GM03348 (cell line): Measurements from ENCODE around the gene FAM234A.
"Not testable (repeated sequence)": the region's sequence is repeated elsewhere in the genome, so short reads cannot be mapped to it uniquely, and the experiment has no call there.

Source experiments
- DNase-seq: peaks from one replicate; pipeline ENCODE4 v3.0.0; 2012; ENCODE audit warnings: low spot score

The FAM234A gene

DNA sequence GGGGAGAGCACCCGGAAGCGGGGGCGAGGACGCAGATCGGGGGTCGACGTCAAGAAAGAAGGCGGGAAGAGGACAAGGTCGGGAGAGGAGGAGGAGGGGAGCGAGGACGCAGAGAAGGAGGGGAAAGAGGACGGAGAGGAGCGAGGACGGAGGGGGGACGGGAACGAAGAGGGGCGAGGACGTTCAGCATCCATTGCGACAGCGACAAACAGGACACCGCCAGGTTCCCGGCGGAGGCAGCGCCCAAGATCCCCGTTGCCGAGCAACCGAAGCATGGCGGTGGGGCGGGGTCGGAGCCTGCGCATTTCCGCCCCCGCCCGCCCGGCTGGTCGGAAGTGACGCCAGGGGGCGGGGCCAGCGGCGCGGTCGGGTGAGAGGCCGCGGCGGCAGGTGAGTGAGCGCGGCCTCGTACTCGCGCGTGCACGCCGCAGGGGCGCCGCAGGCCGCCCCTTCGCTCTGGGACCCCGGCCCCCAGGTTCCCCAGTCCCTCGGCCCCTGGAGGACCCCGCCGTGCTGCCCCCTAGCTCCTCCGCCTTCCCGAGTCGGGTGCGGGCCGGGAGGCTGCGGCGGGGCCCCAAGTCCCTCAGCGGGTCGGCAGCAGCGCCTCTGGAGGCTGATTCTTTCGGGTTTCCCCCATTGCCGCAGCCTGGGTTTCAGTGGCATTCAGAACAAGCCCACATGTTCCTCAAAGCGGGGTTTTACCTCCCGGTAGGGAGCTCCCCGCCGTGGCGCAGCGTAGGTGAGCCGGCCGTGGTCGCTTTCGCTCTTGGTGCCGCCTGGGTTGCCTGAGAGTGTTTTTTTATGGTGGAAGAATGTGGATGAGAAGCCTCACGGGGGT lies at the start of gene FAM234A:
Gene FAM234A, plus strand, starts transcription at position 354 of the 838 bp plus-strand sequence. CDS start 19,593 bp downstream, outside the sequence.
- peak; percentile 98 for DNase-seq

- no peak for DNase-seq
Measured at GRCh38 chr16:185213-185612, 49.4 kb upstream of the FAM234A start.

DNA sequence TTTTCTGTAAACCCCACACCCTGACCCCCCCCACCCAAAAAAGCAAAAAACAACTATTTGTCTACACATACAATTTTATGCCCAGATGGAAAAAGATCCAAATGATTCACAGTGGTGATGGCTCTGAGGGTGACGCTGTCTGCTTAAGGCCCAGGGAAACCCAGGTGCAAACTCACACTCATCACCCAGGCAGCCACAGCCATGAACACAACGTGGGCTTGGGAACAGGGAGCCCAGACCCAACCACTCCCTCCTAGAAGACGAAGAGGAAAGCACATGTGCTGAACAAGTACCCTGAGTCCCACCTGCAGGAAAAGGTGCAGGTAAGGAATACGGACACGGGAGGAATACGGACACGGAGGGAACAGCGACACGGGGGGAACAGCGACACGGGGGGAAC lies 48.9 kb upstream of the FAM234A start:
- DNase-seq: no peak

DNA sequence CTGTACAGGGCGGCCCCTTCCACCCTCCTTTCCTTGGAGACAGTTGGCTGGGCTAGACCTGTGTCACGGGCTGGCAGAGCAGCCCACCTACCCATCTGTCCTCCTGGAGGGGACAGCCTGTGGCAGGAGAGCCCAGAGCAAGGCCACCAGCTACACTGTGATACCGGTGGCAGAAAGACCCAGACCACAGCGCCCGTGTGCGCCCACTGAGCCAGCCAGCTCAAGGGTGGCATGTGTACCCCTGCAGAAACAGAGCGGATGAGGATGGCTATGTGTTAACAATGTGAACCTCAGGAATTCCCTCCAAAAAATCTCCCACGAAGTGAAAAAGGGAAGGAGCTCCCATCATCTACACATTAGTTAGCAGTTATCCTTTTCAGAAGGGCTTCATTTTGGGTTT lies 47.3 kb upstream of the FAM234A start:
- DNase-seq: no peak

GRCh38 chr16:188674-189073 lies 45.9 kb upstream of the FAM234A start:
- no peak for DNase-seq

- no peak for DNase-seq
Measured at GRCh38 chr16:189604-190186, 44.9 kb upstream of the FAM234A start.

GRCh38 chr16:191831-192230 lies 42.8 kb upstream of the FAM234A start:
- DNase-seq: no peak

DNA sequence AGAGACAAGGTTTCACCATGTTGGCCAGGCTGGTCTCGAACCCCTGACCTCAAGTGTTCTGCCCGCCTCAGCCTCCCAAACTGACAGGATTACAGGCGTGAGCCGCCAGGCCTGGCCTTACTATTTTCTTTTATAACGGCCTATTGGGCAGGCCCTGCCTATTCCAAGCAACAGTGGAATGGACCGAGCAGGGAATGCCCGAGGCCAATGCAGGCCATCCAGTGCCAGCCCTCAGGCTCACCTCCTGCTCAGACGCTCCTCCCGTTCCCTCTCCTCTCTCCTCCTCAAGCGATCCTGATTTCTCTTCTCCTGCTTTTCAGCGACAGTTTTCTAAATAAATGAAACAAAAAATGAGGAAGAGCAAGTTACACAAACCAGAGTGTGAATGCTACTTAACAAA lies 41.9 kb upstream of the FAM234A start:
- no peak for DNase-seq

GRCh38 chr16:193441-193840 lies 41.2 kb upstream of the FAM234A start:
- DNase-seq: no peak

DNA sequence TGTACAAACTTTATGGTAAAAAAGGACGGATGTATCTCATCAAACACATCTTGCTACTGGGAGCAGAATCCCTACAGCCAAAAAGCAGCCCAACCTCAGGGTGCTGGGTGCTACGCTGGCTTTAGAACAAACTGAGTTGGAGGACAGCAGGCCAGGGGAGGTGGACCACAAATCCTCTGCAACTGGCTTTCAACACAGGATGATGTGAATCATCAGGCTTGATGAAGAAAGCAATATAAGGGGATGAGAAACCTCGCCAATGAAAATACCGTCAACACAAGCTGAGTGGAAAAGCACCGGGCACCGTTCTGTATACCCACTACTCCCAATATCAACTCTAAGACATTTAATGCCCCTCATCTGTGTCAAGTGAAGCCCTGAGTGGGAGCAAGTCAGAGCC lies 40.1 kb upstream of the FAM234A start:
- DNase-seq: no peak

GRCh38 chr16:200388-200787 lies 34.2 kb upstream of the FAM234A start:
- DNase-seq: peak; percentile 37

- no peak for DNase-seq
Measured at GRCh38 chr16:203246-203645, 31.4 kb upstream of the FAM234A start.

DNA sequence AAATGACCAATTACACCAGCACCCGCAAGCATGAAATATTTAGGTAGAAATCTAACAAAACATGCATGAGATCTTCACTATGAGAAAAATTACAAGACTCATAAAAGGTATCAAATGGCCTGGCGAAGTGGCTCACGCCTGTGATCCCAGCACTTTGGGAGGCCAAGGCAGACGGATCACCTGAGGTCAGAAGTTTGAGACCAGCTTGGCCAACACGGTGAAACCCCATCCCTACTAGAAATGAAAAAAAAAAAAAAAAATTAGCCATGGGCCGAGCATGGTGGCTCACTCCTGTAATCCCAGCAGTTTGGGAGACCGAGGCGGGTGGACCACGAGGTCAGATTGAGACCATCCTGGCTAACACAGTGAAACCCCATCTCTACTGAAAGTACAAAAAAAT lies 30.6 kb upstream of the FAM234A start:
- not testable (repeated sequence) for DNase-seq

DNA sequence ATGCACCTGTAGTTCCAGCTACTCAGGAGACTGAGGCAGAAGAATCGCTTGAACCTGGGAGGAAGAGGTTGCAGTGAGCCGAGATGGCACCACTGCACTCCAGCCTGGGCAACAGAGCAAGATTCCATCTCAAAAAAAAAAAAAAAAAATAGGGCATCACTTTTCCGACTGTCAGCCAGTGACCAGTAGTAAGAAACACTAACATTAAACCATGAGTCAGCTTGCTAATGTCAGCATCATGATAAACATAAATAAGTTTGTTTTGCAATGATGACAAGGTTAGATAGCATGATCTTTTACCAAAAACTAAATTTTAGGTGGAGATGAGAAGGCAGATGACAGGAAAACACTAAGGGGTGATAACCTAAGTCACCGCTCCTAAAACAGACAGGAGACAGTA lies 25.3 kb upstream of the FAM234A start:
- not testable (repeated sequence) for DNase-seq

- not testable (repeated sequence) for DNase-seq
Measured at GRCh38 chr16:211631-212180, 22.9 kb upstream of the FAM234A start.

DNA sequence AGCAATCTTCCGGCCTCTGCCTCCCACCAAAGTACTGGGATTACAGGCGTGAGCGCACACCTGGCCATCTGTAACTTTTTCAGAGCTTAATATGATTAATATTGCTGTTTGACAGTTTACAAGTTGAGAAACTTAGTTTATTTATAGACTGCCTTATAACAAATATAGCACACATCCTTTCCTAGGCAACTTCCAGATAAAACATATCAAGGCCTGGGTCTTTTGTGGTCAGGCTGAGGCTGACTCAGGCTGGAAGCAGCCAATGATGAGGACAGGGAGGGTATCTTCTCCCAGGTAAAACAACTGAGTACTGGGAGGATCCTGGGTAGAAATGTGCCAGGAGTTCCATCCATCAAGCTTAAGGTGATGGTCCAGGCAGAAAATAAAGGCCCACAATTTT lies 21.6 kb upstream of the FAM234A start:
- DNase-seq: no peak

- DNase-seq: no peak
Measured at GRCh38 chr16:220021-220420, 14.6 kb upstream of the FAM234A start.

DNA sequence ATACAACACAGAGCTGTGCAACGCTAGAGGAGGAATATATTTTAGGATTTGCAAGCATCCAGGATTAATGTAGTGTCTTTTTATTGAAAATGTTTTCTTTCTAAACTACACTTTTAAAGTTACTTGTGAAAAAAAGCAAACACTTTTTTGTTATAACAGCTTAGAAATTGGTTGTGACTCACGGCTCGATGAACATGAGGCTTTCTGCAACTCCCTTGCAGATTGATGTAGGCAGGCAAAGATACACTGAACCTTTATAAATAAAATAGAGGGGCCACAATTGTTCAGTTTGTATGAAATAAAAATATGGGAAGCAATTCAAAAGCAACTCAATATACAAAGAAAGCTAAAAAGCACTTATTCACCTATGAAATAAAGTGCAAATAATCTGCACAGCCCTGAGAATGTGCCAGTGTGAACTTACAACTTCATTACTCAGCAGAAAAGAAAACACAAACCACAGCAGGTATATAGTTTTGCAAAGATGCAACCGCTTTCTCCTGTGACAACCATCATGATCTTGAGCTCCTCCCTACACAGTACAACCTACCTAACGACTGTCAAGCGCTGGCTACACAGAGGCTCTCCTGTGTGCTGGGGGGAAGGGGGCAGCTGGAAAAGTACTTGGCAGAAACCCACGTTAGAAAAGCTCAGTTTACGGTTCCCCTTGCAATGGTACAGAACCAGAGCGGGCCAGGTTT lies 6.3 kb upstream of the FAM234A start:
- DNase-seq: no peak

GRCh38 chr16:228852-229730 lies 5.5 kb upstream of the FAM234A start, which contains the start of gene LUC7L:
Gene LUC7L, minus strand, starts transcription at chr16:229449. Its CDS starts 110 bp downstream, at chr16:229339.
- DNase-seq: peak; percentile 97

DNA sequence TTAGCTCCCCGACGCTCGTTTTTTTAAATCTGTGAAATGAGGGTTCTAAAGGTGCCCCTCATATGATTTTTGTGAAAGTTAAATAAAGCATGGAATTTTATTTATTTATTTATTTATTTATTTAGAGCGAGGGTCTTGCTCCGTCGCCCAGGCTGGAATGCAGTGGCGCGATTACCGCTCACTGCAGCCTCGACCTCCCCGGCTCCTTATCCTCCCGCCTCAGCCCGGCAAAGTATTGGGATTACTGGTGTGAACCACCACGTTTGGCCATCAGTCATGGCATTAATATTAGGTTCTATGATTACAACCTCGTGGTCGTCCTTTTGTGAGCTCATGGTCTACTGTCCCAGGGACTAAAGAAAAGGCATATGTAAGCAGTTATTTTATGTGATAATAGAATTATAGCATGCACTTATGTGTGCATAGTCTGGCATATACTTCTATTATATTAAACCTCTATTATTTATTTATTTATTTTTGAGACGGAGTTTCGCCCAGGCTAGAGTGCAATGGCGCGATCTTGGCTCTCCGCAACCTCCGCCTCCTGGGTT lies 4.8 kb upstream of the FAM234A start:
- DNase-seq: no peak

DNA sequence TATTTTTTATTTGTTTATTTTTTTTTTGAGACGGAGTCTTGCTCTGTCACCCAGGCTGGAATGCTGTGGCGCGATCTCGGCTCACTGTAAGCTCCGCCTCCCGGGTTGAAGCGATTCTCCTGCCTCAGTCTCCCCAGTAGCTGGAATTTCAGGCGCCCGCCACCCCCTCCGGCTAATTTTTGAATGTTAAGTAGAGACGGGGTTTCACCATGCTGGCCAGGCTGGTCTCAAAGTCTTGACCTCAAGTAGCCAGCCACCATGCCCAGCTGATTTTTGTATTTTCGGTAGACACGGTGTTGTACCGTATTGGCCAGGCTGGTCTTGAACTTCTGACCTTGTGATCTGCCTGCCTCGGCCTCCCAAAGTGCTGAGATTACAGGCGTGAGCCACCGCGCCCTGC lies 4.3 kb upstream of the FAM234A start:
- not testable (repeated sequence) for DNase-seq
